T47D (cell line): ENCODE results near the gene FBLN1.

Experiments used
- DNase-seq, 2 experiments: peaks; one replicate each; pipeline versions ENCODE4 v3.0.0 to v3.0.0-alpha.2; 2011 to 2012; ENCODE audit warnings: low read depth in 1 of 2, low spot score in 1 of 2
- JUND ChIP-seq: IDR thresholded peaks from 2 replicates; pipeline ENCODE4 v1.6.1; 2012; ENCODE audit warnings: low read depth
- in situ Hi-C: cut with HindIII; loops from 2 replicates; pipeline ENCODE4 v1.10.0; 2016; ENCODE audit warnings: low sequenced_read_pairs, low pct_unique_long_range_greater_than_20kb

FBLN1 gene

DNA sequence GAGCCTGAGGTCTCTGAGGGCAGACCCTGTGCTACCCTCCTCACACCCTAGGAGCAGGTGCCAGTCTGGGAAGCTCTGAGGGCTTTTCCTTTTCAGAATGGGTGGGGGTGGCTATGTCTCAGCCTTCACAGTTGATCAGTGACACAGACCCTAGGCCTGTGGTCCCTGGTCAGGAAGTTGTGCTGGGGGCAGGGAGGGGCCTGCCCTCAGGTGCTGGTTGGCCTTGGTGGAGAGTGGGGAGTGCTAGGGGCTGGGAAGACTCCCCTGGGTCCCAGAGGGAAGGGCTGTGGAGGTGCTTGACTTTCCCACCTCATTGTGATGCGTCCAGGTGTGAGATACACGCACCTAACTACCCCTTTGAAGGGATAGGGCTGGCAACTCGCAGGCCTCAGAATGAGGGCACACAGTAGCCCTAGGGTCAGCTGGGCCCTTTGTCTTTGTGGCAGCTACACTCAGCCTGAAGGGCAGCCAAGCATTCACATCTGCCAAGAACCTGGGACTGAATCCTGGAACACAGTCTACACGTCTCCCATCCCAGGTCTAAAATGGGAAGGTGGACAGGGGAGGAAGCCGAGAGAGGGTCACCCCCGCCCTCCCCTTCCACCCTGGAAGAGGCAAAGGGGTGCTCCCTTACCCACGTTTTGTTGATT lies 137.7 kb downstream of the FBLN1 start:
- in situ Hi-C loops, result no loop called here
- TF ChIP-seq JUND, result no peak
- DNase-seq, result no peak

DNA sequence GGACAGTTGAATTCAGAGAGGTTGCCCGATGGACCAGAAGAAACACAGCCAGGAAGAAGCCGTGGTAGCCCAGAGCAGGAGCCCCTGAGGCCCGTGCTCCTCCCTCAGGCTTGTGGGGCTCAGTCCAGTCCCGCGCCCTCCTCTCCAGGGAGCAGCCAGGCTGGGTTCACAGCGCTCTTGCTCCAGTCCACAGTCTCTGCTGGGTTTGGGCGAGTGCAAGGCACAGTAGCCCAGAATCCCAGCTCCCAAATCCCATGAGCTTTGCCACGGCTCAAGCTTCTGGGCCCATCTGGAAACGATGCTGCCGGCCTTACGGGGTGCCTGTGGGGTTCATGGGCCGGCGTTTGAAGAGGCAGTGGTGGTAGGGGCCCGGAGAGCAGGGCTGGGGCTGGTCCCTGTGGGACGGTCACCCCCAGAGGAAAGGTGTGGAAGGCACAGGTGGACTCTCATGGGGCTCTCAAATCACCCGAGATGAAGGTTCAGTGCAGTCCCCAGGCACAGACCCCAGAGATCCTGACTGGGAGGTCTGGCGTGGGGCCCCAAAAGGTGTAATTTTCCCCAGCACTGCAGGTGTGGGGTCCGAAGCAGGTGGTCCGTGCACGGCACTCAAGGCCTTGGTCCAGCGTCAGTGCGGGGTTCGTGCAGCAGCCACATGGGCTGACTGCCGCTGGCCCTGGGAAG lies 138.4 kb downstream of the FBLN1 start:
- in situ Hi-C loops, result no loop called here
- no peak for TF ChIP-seq JUND
- no peak for DNase-seq

DNA sequence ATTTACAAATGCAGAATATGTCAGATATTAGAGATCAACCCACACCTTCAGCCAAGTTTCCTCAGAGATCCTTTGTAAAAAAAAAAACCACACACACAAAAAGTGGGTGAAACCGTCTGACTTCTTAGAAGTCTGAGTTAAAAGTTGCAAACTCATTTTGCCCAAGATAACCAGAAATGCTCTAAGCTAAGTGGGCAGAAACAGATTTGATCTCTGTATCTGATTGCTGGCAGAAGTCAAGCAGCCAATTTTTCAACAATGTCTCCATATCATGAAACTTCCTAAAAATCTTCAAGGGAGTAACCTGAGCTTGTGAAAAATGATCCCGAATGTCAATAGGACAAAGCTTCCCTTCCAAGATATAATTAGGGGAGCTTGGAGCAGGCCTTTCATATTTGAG lies 140.3 kb downstream of the FBLN1 start:
- TF ChIP-seq JUND, result no peak
- DNase-seq, result no peak
- in situ Hi-C loops, result no loop called here

DNA sequence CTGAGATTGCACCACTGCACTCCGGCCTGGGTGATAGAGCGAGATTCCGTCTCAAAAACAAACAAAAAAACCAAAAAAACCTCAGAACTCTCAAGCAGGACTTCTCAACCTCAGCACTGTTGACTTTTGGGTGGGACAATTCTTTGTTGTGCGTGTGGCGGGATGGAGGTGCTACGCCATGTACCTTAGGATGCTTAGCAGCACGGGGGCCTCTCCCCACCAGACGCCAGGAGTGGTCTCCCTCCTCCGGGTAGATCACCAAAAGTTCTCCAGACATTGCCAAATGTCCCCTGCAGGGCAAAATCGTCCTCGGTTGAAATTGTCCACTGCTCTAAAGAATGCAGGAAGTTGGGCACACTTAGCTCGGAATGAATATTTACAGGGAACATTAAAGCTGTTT lies 142.0 kb downstream of the FBLN1 start:
- in situ Hi-C loops, result no loop called here
- DNase-seq, result no peak
- TF ChIP-seq JUND, result no peak

DNA sequence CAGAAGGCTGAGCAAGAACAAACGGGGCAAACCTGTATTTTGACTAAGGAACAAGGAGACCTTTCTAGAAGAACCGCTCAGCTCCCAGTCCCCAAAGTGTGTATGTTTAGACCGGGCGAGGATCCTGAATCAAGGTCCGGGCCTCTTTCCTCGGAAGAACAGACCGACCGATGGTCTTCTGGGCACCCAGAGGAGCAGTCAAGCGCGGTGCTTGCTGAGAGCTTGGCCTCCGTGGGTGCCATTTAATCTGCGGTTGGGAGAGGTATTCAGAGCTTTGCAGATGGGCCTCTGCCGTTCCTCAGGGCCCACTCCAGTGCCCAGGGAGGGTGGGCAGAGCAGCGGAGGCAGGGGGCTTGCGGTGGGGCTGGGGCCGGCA lies 142.5 kb downstream of the FBLN1 start:
- no peak for TF ChIP-seq JUND
- peak; percentile 14 to 15 for DNase-seq
- in situ Hi-C loops, result no loop called here

DNA sequence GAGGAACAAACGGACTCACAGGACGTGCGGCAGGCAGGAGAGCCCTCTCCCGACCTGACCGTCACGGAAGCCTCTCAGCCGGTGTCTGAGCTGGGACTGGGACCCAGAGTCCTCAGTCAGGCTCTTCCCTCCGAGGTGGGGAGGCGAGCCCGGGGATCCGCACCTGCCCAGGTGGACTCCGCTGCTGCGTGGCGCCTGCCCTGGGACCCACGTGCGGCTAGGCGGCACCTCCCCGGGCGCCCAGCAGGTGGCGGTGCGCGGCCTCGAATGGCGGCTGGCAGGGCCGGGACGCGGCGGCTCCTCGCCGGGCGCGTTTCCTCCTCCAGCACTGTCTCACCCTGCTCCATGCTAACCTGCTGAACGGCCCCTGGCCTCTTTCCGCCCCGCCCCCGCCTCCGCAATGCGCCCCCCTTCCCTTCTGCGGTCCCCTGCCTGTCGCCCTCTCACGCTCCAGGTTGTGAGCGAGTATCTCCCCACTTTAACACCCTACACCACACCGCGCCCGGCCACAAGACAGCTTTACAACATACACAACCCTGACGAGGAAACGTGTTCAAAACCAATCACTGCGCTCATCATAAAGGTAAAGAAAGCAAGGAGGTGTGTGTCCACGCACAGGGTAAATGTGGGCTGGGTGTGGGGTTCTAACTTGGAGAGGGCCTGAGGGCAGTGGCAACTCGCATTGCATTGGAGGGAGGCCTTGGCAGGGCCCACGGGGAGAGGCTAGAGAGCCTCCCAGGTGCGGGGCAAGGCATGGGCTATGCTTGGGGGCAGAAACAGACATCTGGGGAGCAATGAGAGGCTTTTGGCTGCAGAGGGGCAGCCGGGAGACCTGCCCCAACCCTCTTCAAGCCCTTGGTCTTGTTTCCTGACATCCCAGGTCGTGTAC lies 143.1 kb downstream of the FBLN1 start:
- DNase-seq, result peak; percentile 68 to 73
- no peak for TF ChIP-seq JUND
- in situ Hi-C loops, result no loop called here

DNA sequence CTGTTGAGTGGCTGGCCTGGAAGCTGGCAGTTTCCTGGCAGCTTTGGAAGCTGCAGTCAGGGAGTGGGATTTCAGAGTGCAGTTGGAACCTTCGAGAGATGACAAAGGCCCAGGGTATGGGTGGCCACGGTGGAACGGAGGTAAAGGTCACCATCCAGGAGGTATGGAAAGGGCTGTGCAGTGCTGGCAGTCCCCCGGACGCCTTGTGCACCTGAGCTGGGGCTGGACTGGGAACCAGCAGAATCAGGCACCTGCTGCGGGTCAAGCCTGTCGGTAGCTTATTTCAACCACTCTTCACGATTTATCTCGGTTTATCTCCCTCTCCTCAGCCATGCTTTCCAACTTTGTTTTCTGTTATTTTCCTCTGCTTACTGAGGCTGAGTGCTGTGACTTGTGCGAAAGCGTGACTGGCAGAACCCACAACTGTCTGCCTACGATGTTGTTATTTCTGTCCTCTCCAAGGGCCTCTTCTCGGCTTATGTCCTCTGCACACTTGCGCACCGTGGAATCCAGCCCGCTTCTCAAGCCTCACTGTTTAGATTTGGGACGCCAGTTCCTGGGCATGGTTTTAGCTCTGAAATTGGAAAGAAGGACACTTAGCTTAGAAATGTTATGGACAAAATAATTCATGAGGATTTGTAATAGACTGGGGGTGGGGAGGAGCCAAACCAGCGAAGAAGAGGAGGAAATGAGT lies 145.0 kb downstream of the FBLN1 start:
- no peak for DNase-seq
- TF ChIP-seq JUND, result no peak
- in situ Hi-C loops, result no loop called here

DNA sequence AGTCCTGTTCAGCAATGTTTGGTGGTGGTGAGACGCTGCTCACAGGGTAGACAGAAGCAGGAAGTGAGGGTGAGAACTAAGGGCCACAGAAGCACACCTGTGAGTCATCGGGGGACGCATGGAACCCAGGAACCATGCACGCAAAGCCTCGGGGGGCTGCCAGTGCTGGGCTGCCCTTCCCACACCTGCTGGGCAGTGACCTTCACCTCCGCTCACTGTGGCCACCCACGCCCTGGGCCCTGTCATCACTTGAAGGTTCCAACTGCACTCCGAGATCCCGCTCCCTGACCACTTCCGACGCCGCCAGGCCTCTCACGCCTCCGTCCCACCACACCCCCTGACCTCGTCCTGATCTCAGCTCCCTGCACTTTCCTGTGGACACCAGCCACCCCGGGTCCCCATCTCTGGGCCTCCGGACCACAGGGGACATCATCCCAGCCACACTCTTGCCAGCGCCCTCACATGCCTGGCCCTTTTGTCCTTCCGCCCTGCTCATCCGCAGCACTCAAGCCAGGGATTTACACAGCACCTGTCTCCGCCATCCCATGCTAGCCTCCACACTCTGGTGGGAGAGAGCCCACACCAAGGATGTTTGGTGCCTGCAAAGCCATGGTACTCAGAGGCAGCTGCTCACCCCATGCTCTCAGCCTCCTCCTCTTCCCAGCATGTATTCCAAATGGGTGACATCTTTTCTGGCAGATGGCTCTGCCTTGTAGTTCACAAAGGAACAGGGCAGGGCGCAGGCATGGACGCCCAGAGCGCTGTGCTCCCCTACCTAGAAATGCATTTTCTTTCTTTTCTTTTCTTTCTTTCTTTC lies 145.8 kb downstream of the FBLN1 start:
- TF ChIP-seq JUND, result no peak
- in situ Hi-C loops, result no loop called here
- DNase-seq, result no peak

DNA sequence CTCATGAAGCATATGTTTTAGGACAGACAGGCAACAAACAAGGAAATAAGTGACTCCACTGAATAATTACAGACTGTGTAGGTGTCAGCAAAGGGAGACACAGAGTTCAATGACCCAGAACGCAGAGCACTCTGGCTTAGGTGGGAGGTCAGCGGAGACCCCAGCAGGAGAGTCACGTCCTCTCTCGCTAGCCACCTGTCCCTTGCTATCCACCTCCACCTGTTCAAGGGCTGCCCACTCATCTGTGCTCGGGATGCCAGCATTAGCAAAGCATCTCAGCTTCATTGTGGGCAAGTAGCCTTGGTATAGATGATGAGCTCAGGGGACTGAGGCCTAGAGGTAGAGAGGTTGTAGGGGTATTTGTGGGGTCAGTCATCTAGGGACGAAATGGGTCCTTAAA lies 147.1 kb downstream of the FBLN1 start:
- no peak for DNase-seq
- TF ChIP-seq JUND, result no peak
- in situ Hi-C loops, result no loop called here

DNA sequence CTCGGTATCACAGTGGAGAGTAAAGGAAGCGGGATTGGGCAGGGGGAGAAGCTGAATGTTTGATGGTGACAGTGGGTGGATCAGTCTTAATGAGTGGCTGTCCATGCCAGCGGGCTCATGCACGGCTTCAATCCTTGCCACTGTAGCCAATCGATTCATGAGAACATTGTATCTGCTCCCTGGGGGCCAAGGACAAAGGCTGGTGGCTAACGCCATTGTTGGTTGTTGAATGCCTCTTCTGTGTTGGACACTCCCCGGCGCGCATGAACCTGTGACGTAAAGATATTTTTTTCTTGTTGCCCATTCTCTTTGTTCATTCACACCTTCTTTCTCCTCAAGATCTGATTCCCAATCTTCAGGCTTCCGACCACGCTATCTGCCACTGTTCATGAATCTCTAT lies 148.0 kb downstream of the FBLN1 start:
- in situ Hi-C loops, result no loop called here
- DNase-seq, result no peak
- TF ChIP-seq JUND, result no peak
